Stimulated activated CD4-positive, alpha-beta T cell treated with anti-CD3 and anti-CD28 coated beads, Interleukin-2, amount 100 ng/mL, for 24 hours (primary cell): ENCODE measurements around the gene DLG2.
"Not testable (repeated sequence)": the region's sequence is repeated elsewhere in the genome, so short reads cannot be mapped to it uniquely, and the experiment has no call there.

Experiments used
- DNase-seq, 2 donors: peaks; one replicate each; pipeline ENCODE4 v3.0.0-alpha.2; 2020

DLG2 gene

GRCh38 chr11:83643115-83643514 lies 1984.0 kb downstream of the DLG2 start:
- DNase-seq, result no peak

GRCh38 chr11:83642500-83642899 lies 1984.6 kb downstream of the DLG2 start:
- DNase-seq, result no peak

- DNase-seq, result no peak
Measured at GRCh38 chr11:83641511-83641910, 1985.6 kb downstream of the DLG2 start.

GRCh38 chr11:83639995-83640758 lies 1987.0 kb downstream of the DLG2 start:
- no peak for DNase-seq

GRCh38 chr11:83635166-83635565 lies 1992.0 kb downstream of the DLG2 start:
- no peak for DNase-seq

- DNase-seq, result no peak
Measured at GRCh38 chr11:83630211-83630610, 1996.9 kb downstream of the DLG2 start.

GRCh38 chr11:83629775-83630174 lies 1997.4 kb downstream of the DLG2 start:
- DNase-seq, result no peak

GRCh38 chr11:83628622-83629355 lies 1998.4 kb downstream of the DLG2 start:
- no peak for DNase-seq

GRCh38 chr11:83625336-83625735 lies 2001.8 kb downstream of the DLG2 start:
- DNase-seq, result no peak

- no peak for DNase-seq
Measured at GRCh38 chr11:83617671-83618070, 2009.5 kb downstream of the DLG2 start.

- DNase-seq, result no peak
Measured at GRCh38 chr11:83613767-83614121, 2013.4 kb downstream of the DLG2 start.

- DNase-seq, result no peak
Measured at GRCh38 chr11:83612891-83613766, 2014.0 kb downstream of the DLG2 start.

- no peak for DNase-seq
Measured at GRCh38 chr11:83611600-83611999, 2015.5 kb downstream of the DLG2 start.

- no peak for DNase-seq
Measured at GRCh38 chr11:83611031-83611430, 2016.1 kb downstream of the DLG2 start.

- no peak for DNase-seq
Measured at GRCh38 chr11:83609191-83609590, 2018.0 kb downstream of the DLG2 start.

GRCh38 chr11:83608571-83608970 lies 2018.6 kb downstream of the DLG2 start:
- no peak for DNase-seq

GRCh38 chr11:83601914-83602527 lies 2025.1 kb downstream of the DLG2 start:
- DNase-seq, result no peak

- DNase-seq, result no peak
Measured at GRCh38 chr11:83601201-83601913, 2025.8 kb downstream of the DLG2 start.

GRCh38 chr11:83600661-83601060 lies 2026.5 kb downstream of the DLG2 start:
- no peak for DNase-seq

GRCh38 chr11:83599066-83599465 lies 2028.1 kb downstream of the DLG2 start:
- DNase-seq, result no peak

- DNase-seq, result not testable (repeated sequence)
Measured at GRCh38 chr11:83587797-83588196, 2039.3 kb downstream of the DLG2 start.

GRCh38 chr11:83583757-83584366 lies 2043.3 kb downstream of the DLG2 start:
- DNase-seq, result no peak
